Skin epidermis (tissue), 12 donors: Measurements from ENCODE around the gene GNG7.
A peak's percentile ranks its signal among the peaks of the same experiment; 100 is the strongest.
"Not testable (repeated sequence)": the region's sequence is repeated elsewhere in the genome, so short reads cannot be mapped to it uniquely, and the experiment has no call there.

Experiments
- H3K27ac ChIP-seq, 21 experiments: fragments of 200-600 bp; sonication (generic) in 11 of 21; one replicate each; pipeline ENCODE4 v1.5.0; 2020; ENCODE audit warnings: mild to moderate bottlenecking in 3 of 21, inconsistent platforms in 2 of 21, moderate library complexity in 2 of 21
- H3K4me3 ChIP-seq, 7 experiments: fragments of 200-600 bp; sonication (generic) in 2 of 7; one replicate each; pipeline ENCODE4 v1.5.0; 2020; ENCODE audit warnings: inconsistent platforms in 2 of 7, mild to moderate bottlenecking in 2 of 7, moderate library complexity in 1 of 7

GNG7 gene

GRCh38 chr19:2683430-2684003 lies 19.0 kb downstream of the GNG7 start:
- H3K27ac ChIP-seq: peak overlapping the region in 1 of 21 experiments; percentile 14
- H3K4me3 ChIP-seq: no peak overlapping the region

- H3K27ac ChIP-seq: peak overlapping the region in 2 of 21 experiments; percentile 51 to 60
- no peak overlapping the region for H3K4me3 ChIP-seq
Measured at GRCh38 chr19:2680808-2681207, 21.7 kb downstream of the GNG7 start.

GRCh38 chr19:2679439-2679838 lies 23.1 kb downstream of the GNG7 start:
- Histone ChIP-seq H3K4me3 (no peak overlapping the region), H3K27ac (no peak overlapping the region)

GRCh38 chr19:2678948-2679347 lies 23.5 kb downstream of the GNG7 start:
- H3K4me3 ChIP-seq, H3K27ac ChIP-seq: not testable (repeated sequence)

GRCh38 chr19:2678044-2678671 lies 24.3 kb downstream of the GNG7 start:
- H3K4me3 ChIP-seq: no peak overlapping the region
- peak overlapping the region in 1 of 21 experiments; percentile 51 for H3K27ac ChIP-seq

- no peak overlapping the region for H3K27ac ChIP-seq
- no peak overlapping the region for H3K4me3 ChIP-seq
Measured at GRCh38 chr19:2676823-2677222, 25.7 kb downstream of the GNG7 start.

- no peak overlapping the region for H3K4me3 ChIP-seq
- H3K27ac ChIP-seq: no peak overlapping the region
Measured at GRCh38 chr19:2675892-2676291, 26.6 kb downstream of the GNG7 start.

GRCh38 chr19:2670217-2670616 lies 32.3 kb downstream of the GNG7 start:
- no peak overlapping the region for H3K27ac ChIP-seq
- H3K4me3 ChIP-seq: no peak overlapping the region

- H3K4me3 ChIP-seq: no peak overlapping the region
- H3K27ac ChIP-seq: no peak overlapping the region
Measured at GRCh38 chr19:2668175-2668763, 34.2 kb downstream of the GNG7 start.

GRCh38 chr19:2667349-2667748 lies 35.1 kb downstream of the GNG7 start:
- not testable (repeated sequence) for H3K27ac ChIP-seq, H3K4me3 ChIP-seq

GRCh38 chr19:2666344-2666994 lies 36.0 kb downstream of the GNG7 start:
- Histone ChIP-seq H3K27ac (no peak overlapping the region), H3K4me3 (no peak overlapping the region)

GRCh38 chr19:2665103-2665502 lies 37.4 kb downstream of the GNG7 start:
- Histone ChIP-seq H3K27ac (no peak overlapping the region), H3K4me3 (no peak overlapping the region)

- Histone ChIP-seq H3K4me3 (no peak overlapping the region), H3K27ac (no peak overlapping the region)
Measured at GRCh38 chr19:2663920-2664571, 38.4 kb downstream of the GNG7 start.

GRCh38 chr19:2661615-2662014 lies 40.9 kb downstream of the GNG7 start:
- no peak overlapping the region for H3K27ac ChIP-seq

GRCh38 chr19:2659856-2660432 lies 42.5 kb downstream of the GNG7 start:
- Histone ChIP-seq H3K4me3 (no peak overlapping the region), H3K27ac (no peak overlapping the region)

More at GRCh38 chr19:2661615-2662014, 40.9 kb downstream of the GNG7 start:
- H3K4me3 ChIP-seq: no peak overlapping the region

GRCh38 chr19:2656533-2656932 lies 46.0 kb downstream of the GNG7 start:
- H3K27ac ChIP-seq: no peak overlapping the region

GRCh38 chr19:2653710-2654707 lies 48.5 kb downstream of the GNG7 start:
- H3K27ac ChIP-seq: no peak overlapping the region
- no peak overlapping the region for H3K4me3 ChIP-seq

More at GRCh38 chr19:2656533-2656932, 46.0 kb downstream of the GNG7 start:
- H3K4me3 ChIP-seq: no peak overlapping the region

GRCh38 chr19:2653218-2653617 lies 49.3 kb downstream of the GNG7 start:
- Histone ChIP-seq H3K4me3 (no peak overlapping the region), H3K27ac (no peak overlapping the region)
